NCI-H2227 (cell line): Measurements from ENCODE around the gene GSK3B.
A peak's percentile ranks its signal among the peaks of the same experiment; 100 is the strongest.

Experiments used
- DNase-seq: peaks from one replicate; lab custom pipeline; 2025; ENCODE audit not compliant: unreplicated experiment; lab: John Stamatoyannopoulos, UW

The GSK3B gene

DNA sequence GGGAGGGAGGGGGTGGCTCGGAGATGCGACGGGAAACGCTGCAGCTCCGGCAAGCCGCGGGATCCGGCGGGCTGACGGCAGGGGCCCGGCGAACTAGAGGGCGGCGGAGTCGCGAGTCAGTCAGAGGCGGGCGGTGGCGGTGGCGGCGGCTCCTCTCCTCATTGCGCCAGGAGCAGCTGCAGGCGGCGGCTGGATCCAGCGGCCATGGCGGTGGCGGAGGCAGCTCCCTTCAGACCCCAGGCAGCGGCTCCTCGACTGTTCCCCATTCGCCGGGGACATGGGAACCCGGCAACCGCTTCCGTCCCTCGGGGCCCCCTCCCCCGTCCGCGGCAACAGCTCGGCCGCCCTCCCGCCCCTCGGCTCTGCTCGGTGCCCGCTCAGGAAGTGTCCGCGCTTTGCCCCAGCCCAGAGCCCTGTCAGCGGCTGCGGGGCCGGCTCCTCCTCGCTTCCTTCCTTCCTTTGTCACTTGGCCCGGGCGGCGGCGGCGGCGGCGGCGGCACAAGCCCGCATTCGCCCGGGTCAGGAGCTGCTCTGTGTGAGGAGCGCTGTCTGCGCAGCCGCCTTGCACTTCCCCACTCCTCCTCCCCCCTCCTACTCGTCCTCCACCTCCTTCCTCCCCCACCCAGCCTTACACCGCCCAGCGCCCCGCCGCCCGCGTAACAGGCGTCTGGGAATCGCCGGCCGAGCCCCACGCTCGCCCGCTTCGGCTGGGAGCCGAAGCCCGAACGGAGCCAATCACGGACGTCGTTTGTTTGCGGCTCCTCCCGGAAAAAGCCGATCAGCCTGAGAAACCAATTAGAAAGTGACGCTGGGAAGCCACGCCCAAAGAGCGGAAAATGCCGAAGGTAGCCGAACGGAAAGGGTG lies at the start of gene GSK3B:
TSS of gene GSK3B (minus strand) at position 537 of the 865 bp plus-strand sequence. CDS start 1,013 bp downstream, outside the sequence.
- peak; percentile 100 for DNase-seq

DNA sequence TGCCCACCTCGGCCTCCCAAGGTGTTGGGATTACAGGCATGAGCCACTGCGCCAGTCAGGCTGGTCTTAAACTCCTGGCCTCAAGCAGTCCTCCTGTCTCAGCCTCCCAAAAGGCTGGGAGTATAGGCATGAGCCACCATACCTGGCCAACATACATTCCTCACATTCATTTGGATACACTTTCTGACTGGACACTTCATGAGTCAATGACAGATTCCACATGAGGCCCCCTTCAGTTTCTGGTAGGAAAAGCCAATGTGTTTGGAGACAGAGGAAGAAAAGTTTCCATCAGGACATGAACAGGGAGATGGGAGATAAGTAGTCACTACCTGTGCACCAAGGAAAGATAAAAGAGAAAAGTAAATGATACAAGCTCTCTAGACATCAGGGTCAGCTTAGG lies 49.4 kb upstream of the GSK3B start:
- DNase-seq, result no peak

- no peak for DNase-seq
Measured at GRCh38 chr3:120142236-120142635, 48.0 kb upstream of the GSK3B start.

- DNase-seq, result no peak
Measured at GRCh38 chr3:120140098-120140742, 46.0 kb upstream of the GSK3B start.

DNA sequence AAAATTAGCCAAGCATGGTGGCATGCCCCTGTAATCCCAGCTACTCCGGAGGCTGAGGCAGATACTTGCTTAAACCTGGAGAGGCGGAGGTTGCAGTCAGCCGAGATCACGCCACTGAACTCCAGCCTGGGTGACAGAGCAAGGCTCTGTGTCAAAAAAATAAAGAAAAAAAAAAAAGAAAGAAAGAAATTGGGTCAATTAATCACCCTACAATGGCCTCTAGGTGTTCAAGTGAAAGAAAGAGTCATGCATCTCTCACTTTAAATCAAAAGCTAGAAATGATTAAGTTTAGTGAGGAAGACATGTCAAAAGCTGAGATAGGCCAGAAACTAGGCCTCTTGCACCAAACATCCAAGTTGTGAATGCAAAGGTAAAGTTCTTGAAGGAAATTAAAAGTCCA lies 44.9 kb upstream of the GSK3B start:
- no peak for DNase-seq

DNA sequence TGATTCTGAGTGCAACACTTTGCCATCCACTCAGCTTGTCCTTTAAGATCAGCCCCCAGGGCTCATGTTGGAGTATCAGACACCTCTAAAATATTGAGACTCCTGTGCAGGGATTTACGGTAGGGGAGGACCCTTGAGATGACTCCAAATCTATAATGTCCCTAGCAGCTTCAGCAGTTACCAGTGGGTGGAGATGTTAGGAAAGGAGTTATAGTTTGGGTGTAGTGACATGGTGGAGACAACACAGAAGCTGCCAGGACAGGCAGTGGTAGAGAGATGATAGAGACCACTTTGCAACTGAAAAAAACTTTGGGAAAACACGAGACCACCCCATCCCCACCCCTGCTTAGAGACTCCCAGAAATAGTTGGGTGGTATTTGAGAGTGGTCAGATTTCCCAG lies 43.3 kb upstream of the GSK3B start:
- DNase-seq, result no peak

- DNase-seq, result no peak
Measured at GRCh38 chr3:120130656-120131055, 36.4 kb upstream of the GSK3B start.

GRCh38 chr3:120129718-120130513 lies 35.7 kb upstream of the GSK3B start:
- no peak for DNase-seq

DNA sequence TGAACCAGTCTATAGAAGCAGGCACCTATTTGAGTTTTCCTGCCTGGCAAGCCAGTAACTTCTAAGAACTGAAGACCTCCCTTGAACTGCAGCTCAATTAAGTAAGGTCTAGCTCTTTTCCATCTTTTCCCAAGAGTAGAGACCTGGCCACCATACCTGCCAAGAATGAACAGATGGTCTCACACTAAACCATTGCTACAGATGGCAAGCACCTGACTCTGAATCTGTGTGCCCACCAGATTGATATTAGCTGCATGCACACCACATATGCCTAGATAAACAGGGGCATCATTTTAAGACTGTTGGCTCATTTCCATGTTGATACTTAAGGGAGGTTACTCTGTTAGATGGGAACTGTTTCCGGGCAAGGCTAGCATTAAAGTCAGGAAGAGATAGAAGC lies 34.8 kb upstream of the GSK3B start:
- DNase-seq, result no peak

GRCh38 chr3:120125992-120126391 lies 31.7 kb upstream of the GSK3B start:
- DNase-seq, result no peak

DNA sequence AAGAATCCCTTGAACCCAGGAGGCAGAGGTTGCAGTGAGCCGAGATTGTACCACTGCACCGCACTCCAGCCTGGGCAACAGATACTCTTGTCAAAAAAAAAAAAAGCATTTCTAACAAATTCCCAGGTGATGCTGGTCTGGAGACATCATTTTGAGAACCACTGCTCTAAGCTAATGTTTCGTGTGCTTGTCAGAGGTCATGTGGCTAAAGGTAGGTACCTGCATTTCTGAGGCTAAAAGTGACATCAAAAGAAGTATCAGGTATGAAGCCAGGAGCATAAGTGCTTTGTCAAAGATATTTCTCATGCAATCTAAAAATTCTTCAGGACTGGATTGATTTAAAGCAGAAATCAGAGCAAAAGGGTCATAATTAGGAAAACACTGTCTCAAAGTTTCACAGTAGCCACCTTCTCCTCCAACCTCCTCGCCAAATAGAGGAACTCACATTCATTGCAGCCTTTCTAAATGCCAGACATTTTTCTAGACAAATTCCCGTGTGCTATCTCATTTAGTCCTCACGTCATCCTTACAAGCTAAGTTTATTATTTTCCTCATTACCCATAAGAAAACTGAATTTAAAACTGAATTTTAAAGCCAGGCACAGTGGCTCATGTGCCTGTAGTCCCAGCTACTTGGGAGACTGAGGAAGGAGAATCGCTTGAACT lies 25.7 kb upstream of the GSK3B start:
- no peak for DNase-seq

DNA sequence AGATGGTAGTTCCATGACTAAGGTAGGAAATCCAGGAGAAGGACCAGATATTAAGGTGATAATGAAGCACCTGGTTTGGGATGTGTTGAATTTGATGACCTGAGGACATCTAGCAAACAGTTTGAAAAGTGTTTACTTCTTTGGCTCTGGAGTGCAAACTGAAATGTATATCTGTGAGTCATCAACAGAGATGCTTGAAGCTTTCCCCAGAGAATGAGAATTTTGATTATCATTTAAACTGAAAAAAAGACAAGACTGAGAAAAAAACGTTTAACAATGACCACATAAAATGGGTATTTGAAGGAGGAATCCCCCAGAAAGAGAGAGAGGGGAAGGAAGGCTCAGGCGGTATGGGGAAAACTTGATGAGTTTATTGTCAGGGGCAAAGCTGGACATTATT lies 20.7 kb upstream of the GSK3B start:
- DNase-seq, result no peak

- no peak for DNase-seq
Measured at GRCh38 chr3:120114376-120114775, 20.1 kb upstream of the GSK3B start.

DNA sequence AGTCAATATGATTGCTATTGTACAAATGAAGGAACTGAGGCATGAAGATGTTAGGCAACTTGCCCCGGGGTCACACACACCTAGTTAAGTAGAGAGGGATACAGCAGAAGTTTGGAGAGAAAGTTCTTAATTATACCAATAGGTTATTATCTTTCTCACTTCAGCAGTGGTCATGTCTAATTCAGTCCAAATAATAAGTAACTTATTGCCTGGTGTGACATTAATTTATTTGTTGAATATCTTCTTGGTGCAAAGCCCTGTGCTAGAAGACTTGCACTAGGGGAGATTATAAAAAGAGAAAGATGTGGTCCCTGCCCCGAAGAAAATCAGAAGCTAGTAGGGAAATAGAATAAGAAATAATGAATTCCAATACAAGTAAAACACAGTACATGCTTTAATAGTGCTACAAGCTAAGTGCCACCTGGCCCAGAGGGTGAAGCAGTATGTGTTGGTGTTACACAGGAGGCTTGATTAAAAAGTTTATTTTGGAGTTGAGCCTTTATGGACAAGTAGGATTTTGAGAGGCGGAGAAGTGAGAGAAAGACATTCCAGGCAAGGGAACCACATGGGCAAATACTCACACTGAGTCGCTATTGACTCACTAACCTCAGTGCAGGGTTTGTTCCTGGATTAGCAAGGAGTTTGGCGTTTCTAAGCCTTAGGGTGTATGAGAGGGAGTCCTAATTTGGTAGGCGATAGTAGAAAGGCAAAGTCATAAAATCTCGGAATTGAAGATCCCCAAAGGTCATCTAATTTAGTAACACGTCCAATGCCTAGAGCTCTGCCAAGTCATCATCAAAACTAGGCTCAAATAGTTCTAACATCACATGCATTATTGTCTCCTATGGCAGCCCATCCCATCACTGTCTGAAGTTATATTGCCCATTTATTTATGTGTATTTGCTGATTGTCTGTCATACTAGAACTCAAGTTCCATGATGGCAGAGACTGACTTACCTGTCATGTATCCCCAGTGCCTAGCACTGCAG lies 19.2 kb upstream of the GSK3B start:
- no peak for DNase-seq

GRCh38 chr3:120111898-120112297 lies 17.7 kb upstream of the GSK3B start:
- no peak for DNase-seq

DNA sequence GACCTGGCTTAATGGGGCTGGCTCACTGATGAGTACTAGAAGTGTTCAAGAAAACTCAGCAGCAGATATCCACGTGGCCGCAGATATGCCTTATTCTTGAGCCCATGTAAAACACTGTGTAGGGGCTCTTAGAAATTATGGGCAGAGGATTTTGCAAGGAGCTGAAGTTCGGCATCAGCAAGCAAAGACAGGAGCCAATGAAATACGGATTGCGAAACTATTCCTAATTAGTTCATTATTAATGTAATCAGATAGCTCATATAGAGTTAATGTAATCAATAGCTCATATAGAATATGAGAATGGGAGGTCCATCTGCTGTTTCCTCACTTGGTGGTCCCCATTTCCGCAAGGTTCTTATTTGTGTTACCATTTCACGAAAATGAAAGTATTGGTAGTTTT lies 9.0 kb upstream of the GSK3B start:
- DNase-seq, result no peak

DNA sequence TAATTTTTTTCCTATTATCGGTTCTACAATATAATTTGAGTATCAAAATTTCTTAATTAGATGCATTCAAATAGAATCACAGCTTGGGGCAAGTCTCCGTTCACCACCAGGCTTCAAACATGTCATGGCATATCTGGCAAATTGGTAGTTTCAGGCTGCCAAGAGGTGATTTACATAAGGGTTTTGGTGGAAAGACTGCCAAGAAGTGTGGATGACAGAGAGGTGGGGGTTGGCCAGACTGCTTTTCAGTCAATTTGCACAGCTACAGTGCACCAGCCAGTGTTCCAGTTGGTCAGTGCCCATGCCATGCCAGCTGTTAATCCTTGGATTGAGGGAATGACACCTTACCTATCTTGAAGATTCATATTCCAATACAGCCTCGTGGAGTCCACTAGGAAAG lies 8.4 kb upstream of the GSK3B start:
- DNase-seq, result no peak

GRCh38 chr3:120102232-120102631 lies 8.0 kb upstream of the GSK3B start:
- DNase-seq, result no peak

DNA sequence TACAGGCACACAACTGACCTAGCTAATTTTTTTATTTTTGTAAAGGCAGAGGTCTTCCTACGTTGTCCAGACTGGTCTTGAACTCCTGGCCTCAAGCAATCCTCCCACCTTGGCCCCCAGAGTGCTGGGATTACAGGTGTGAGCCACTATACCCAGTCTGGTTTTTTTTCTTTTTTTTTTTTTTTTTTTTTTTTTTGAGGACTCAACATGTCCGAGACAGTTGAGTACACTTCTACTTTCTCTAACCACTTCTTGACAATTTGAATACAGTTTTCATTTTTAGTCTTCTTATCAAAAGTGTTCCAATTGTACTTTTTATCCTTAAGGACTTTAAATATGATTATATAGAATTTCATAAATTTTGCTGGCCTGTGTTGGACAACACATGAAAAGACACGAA lies 7.4 kb upstream of the GSK3B start:
- DNase-seq, result no peak

GRCh38 chr3:120100711-120101110 lies 6.5 kb upstream of the GSK3B start:
- no peak for DNase-seq
